ENCODE results near the gene MPV17L.
"Not testable (repeated sequence)": the region's sequence is repeated elsewhere in the genome, so short reads cannot be mapped to it uniquely, and the experiment has no call there.

GRCh38 chr16:15454933-15455332, 59.4 kb downstream of the MPV17L start:
- not testable (repeated sequence) for TF ChIP-seq CTCF, POLR2A (IDR thresholded peaks at IDR 0.05)
